Measurements from ENCODE around the gene GFOD1. TPM values are rescaled to one million over a fixed set of nuclear protein-coding genes. Genes with fewer than 3 reads are reported as not detected.
"Not testable (repeated sequence)": the region's sequence is repeated elsewhere in the genome, so short reads cannot be mapped to it uniquely, and the experiment has no call there.

The GFOD1 gene
- total and polyA plus RNA-seq, 7 donors: 2.3 to 18.3 (median 13.3) TPM

DNA sequence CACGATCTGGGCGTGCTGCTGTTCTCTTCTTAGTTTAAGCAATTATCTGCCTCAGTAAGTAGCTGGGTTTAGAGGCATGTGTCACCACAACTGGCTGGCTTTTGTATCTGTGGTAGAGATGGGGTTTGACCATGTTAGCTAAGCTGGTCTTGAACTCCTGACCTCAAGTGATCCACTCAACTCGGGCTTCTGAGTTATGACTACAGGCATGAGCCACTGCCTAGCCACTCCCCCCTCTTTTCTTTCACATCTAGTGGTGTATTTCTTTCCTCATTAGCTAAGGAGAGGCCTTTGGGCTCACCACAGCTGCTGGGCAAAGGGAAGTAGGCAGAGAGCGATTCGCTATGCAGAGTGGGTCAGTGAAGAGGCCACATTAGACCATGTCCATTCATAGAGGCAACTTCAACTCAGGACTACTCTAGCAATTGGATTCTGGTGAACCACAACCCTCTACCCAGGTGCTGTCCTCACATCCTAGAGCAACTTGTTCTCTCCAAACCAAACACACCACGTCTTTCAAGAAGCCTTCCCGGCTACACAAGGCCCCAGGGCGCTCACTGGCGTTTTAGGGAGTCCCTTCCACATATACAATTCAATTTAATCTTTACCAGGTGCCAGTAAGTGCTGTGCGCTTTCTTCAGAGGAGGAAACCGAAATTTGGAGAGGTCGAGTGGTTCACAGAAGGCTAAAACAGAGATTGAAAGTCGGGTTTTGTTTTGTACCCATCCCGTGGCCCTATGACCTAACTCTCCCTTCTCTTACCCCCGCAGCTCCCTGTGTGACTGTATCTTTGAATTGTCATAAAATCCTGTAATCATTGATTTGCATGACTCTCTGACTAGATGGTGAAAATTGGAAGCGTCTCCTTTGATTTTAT is 26.5 kb upstream of the GFOD1 start:
- TF ChIP-seq POLR2AphosphoS5 (IDR thresholded peaks at IDR 0.05): no peak
- TF ChIP-seq POLR2A (IDR thresholded peaks at IDR 0.05): no peak
- no peak for TF ChIP-seq CTCF (IDR thresholded peaks at IDR 0.05)
- TF ChIP-seq EP300 (IDR thresholded peaks at IDR 0.05): no peak
- Histone ChIP-seq H3K27ac (no peak overlapping the region), H3K4me1 (peaks cover 0 to 7% (median 2%) of the 10 kb centered on the region in 4 donors), H3K27me3 (no peaks in the 10 kb centered on the region), H3K4me3 (no peak overlapping the region), H3K36me3 (no peaks in the 10 kb centered on the region), H3K9me3 (no peaks in the 10 kb centered on the region)
- intact Hi-C loops (cut with DNase I): no loop called here
- WGBS, 2 donors: 44 to 74% methylated on average over 16 of the region's 16 CpGs
- DNase-seq: no peak

DNA sequence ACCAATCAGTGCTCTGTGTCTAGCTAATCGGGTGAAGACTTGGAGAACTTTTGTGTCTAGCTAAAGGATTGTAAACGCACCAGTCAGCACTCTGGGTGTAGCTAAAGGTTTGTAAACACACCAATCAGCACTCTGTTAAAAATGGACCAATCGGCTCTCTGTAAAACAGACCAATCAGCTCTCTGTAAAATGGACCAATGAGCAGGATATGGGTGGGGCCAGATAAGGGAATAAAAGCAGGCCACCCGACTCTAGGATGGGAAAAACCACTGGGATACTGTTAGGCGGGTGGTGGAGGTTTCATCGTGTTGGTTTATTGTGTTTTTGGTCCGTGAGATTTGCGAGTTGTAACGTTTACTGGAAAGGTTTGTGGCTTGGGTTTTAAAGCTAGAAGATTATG is 25.5 kb upstream of the GFOD1 start:
- 79 to 93% methylated on average over 9 of the region's 9 CpGs for WGBS, 2 donors
- H3K4me1 ChIP-seq: peaks cover 0 to 8% (median 2%) of the 10 kb centered on the region in 4 donors
- H3K27ac ChIP-seq: no peak overlapping the region
- no peaks in the 10 kb centered on the region for H3K27me3 ChIP-seq
- no peaks in the 10 kb centered on the region for H3K9me3 ChIP-seq
- intact Hi-C loops (cut with DNase I): no loop called here
- no peak for DNase-seq
- H3K36me3 ChIP-seq: no peaks in the 10 kb centered on the region
- TF ChIP-seq POLR2AphosphoS5 (IDR thresholded peaks at IDR 0.05): no peak
- TF ChIP-seq EP300 (IDR thresholded peaks at IDR 0.05): no peak
- TF ChIP-seq POLR2A (IDR thresholded peaks at IDR 0.05): no peak
- TF ChIP-seq CTCF (IDR thresholded peaks at IDR 0.05): no peak
- H3K4me3 ChIP-seq: no peak overlapping the region

DNA sequence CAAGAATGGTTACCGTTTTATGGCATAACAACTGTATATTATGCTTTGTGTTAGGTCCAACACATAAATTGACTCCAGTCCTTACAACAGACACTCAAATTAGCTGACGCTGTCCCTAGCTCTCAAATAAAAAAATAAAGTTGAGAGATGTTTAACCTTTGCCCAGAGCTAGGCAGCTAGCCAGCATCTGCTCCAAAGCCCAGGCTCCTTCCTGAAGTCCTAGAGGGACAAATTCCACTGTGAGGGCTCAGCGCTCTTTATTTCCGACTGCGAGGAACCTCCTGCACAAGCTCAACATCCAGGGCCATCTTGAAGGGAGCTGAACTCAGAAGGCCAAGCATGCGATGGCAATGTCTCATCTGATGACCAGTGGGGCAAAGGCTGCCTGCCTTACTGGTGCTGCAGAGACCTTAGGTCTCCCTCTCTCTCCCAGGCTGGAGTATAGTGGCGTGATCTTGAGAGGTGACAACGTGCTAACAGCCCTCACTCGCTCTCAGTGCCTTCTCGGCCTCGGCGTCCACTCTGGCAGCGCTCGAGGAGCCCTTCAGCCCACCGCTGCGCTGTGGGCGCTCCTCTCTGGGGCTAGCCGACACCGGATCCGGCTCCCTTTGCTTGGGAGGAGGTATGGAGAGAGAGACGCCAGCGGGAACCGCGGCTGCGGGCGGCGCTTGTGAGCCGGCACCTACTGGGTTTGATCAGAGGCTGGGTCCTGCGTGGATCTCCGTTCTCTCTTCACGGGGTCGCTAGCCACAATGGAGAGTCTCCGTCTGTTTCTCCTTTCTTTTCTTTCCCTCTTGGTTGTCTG is 24.7 kb upstream of the GFOD1 start:
- intact Hi-C loops (cut with DNase I): no loop called here
- DNase-seq: peak; percentile 25
- H3K36me3 ChIP-seq: no peaks in the 10 kb centered on the region
- TF ChIP-seq EP300 (IDR thresholded peaks at IDR 0.05): no peak
- TF ChIP-seq POLR2AphosphoS5 (IDR thresholded peaks at IDR 0.05): no peak
- no peak for TF ChIP-seq POLR2A (IDR thresholded peaks at IDR 0.05)
- no peak for TF ChIP-seq CTCF (IDR thresholded peaks at IDR 0.05)
- peaks cover 0 to 8% (median 2%) of the 10 kb centered on the region in 4 donors for H3K4me1 ChIP-seq
- H3K9me3 ChIP-seq: no peaks in the 10 kb centered on the region
- no peak overlapping the region for H3K27ac ChIP-seq
- H3K27me3 ChIP-seq: no peaks in the 10 kb centered on the region
- WGBS, 2 donors: 65 to 86% methylated on average over 33 of the region's 33 CpGs
- H3K4me3 ChIP-seq: no peak overlapping the region

DNA sequence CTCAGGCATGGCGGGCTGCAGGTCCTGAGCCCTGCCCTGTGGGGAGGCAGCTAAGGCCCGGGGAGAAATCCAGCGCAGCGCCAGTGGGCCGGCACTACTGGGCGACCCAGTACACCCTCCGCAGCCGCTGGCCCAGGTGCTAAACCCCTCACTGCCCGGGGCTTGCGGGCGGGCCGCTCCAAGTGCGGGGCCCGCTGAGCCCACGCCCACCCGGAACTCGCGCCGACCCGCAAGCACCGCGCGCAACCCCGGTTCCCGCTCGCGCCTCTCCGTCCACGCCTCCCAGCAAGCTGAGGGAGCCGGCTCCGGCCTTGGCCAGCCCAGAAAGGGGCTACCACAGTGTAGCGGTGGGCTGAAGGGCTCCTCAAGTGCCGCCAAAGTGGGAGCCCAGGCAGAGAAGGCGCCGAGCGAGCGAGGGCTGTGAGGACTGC is 23.8 kb upstream of the GFOD1 start:
- H3K9me3 ChIP-seq; intact Hi-C loops (cut with DNase I); H3K27ac ChIP-seq; H3K4me1 ChIP-seq; H3K27me3 ChIP-seq; H3K4me3 ChIP-seq; H3K36me3 ChIP-seq: not testable (repeated sequence)
- peak; percentile 53 for DNase-seq
- WGBS, 2 donors: 92 to 96% methylated on average over 37 of the region's 37 CpGs

DNA sequence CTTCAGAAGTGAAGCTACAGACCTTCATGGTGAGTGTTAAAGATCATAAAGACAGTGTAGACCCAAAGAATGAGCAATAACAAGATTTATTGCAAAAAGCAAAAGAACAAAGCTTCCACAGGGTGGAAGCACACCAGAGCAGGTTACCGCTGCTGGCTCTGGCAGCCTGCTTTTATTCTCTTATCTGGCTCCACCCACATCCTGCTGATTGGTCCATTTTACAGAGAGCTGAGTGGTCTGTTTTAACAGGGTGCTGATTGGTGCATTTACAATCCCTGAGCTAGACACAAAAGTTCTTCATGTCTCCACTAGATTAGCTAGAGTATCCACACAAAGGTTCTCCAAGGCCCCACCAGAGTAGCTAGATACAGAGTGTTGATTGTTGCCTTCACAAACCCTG is 23.0 kb upstream of the GFOD1 start:
- H3K9me3 ChIP-seq; intact Hi-C loops (cut with DNase I); H3K27me3 ChIP-seq; H3K27ac ChIP-seq; H3K36me3 ChIP-seq; DNase-seq; H3K4me3 ChIP-seq; H3K4me1 ChIP-seq: not testable (repeated sequence)
- 85 to 95% methylated on average over 1 of the region's 1 CpG for WGBS, 2 donors

Data from sigmoid colon (tissue), 7 donors.